B cell (primary cell): Measurements from ENCODE around the gene NUMA1. TPM values are rescaled to one million over a fixed set of nuclear protein-coding genes. Genes with fewer than 3 reads are reported as not detected.

Experiments
- ATAC-seq: fragments of 200-7000 bp; cut with Tn5 transposase; one replicate; pipeline ENCODE4 v1.10.0; 2021; ENCODE audit warnings: low read depth, mild to moderate bottlenecking, moderate number of reproducible peaks, moderate library complexity
- CTCF ChIA-PET: fragments of 350-600 bp; sonication (Branson Sonifier 250); formaldehyde crosslinking; loops from one replicate; lab custom pipeline; 2021; ENCODE audit warnings: antibody characterized with exemption, inconsistent platforms; lab: Charles Lee
- POLR2A ChIA-PET: fragments of 350-600 bp; sonication (Branson Sonifier 250); formaldehyde crosslinking; loops from one replicate; lab custom pipeline; 2021; ENCODE audit warnings: antibody characterized with exemption; lab: Charles Lee
- DNase-seq: peaks from one replicate; pipeline ENCODE4 v3.0.0; 2013
- H2AFZ ChIP-seq: 2 replicates; pipeline ENCODE4 v1.6.1; 2012; ENCODE audit warnings: mild to moderate bottlenecking, low read depth, low read length; ENCODE audit not compliant: insufficient read depth, poor library complexity, severe bottlenecking
- H3K27ac ChIP-seq, 2 donors: 1 replicate in 1 of 2; 2 replicates in 1 of 2; pipeline ENCODE4 v1.5.1; 2012 to 2013; ENCODE audit warnings: low read length in 2 of 2, mild to moderate bottlenecking in 2 of 2, moderate library complexity in 1 of 2
- H3K27me3 ChIP-seq, 4 experiments: fragments of 200-600 bp in 1 of 4; sonication (generic) in 1 of 4; replicated peaks in 1 of 4; 1 replicate in 2 of 4; 2 replicates in 2 of 4; pipeline versions ENCODE4 v1.6.1 to v1.7.0; 2013 to 2016; ENCODE audit warnings: low read length in 3 of 4, mild to moderate bottlenecking in 2 of 4, mixed read lengths in 1 of 4, moderate library complexity in 1 of 4; ENCODE audit not compliant: insufficient read depth in 4 of 4, control insufficient read depth in 3 of 4; ENCODE audit errors: control extremely low read depth in 1 of 4
- H3K36me3 ChIP-seq, 2 experiments: replicated peaks in 1 of 2; 1 replicate in 1 of 2; 2 replicates in 1 of 2; pipeline versions ENCODE4 v1.6.1 to v1.7.1; 2013; ENCODE audit warnings: low read length in 1 of 2; ENCODE audit not compliant: insufficient read depth in 2 of 2, control insufficient read depth in 1 of 2; ENCODE audit errors: control extremely low read depth in 1 of 2, extremely low read depth in 1 of 2
- H3K4me1 ChIP-seq, 2 donors: fragments of 200-600 bp in 1 of 2; sonication (generic) in 1 of 2; 1 replicate in 1 of 2; 2 replicates in 1 of 2; pipeline versions ENCODE4 v1.5.1 to v1.6.1; 2013 to 2017; ENCODE audit warnings: low read length in 2 of 2; ENCODE audit not compliant: control insufficient read depth in 2 of 2, insufficient read depth in 2 of 2
- H3K4me2 ChIP-seq: replicated peaks from 2 replicates; pipeline ENCODE3; 2012; ENCODE audit warnings: mild to moderate bottlenecking, low read depth, low read length; ENCODE audit not compliant: poor library complexity, severe bottlenecking
- H3K4me3 ChIP-seq, 5 experiments: fragments of 200-600 bp in 1 of 5; sonication (generic) in 1 of 5; 1 replicate in 3 of 5; 2 replicates in 2 of 5; pipeline versions ENCODE4 v1.5.1 to v1.7.0; 2011 to 2016; ENCODE audit warnings: low read length in 4 of 5, mild to moderate bottlenecking in 4 of 5, low read depth in 2 of 5, control low read depth in 1 of 5, moderate library complexity in 1 of 5; ENCODE audit not compliant: insufficient read depth in 1 of 5; ENCODE audit errors: control extremely low read depth in 1 of 5, extremely low read depth in 1 of 5
- H3K79me2 ChIP-seq: fragments of 200-600 bp; sonication (generic); one replicate; pipeline ENCODE4 v1.6.0; 2016; ENCODE audit warnings: low read length; ENCODE audit not compliant: control insufficient read depth, insufficient read depth
- H3K9ac ChIP-seq: fragments of 200-600 bp; sonication (generic); 2 replicates; pipeline ENCODE4 v1.6.1; 2017; ENCODE audit warnings: mild to moderate bottlenecking, low read length, moderate library complexity
- H3K9me3 ChIP-seq, 3 donors: one replicate each; pipeline versions ENCODE4 v1.6.1 to v1.7.1; 2013; ENCODE audit warnings: low read length in 2 of 3; ENCODE audit not compliant: control insufficient read depth in 2 of 3, insufficient read depth in 1 of 3; ENCODE audit errors: control extremely low read depth in 1 of 3
- H4K20me1 ChIP-seq: 2 replicates; pipeline ENCODE4 v1.6.0; 2012; ENCODE audit warnings: mild to moderate bottlenecking, low read length; ENCODE audit not compliant: insufficient read depth, control insufficient read depth, poor library complexity, severe bottlenecking
- H3K27ac Mint-ChIP-seq: one replicate; pipeline ENCODE4 v1.8.0; 2021; ENCODE audit warnings: mixed read lengths
- H3K27me3 Mint-ChIP-seq: one replicate; pipeline ENCODE4 v1.8.0; 2021; ENCODE audit warnings: mixed read lengths
- H3K4me1 Mint-ChIP-seq: one replicate; pipeline ENCODE4 v1.8.0; 2021; ENCODE audit warnings: mixed read lengths
- H3K4me3 Mint-ChIP-seq: one replicate; pipeline ENCODE4 v1.8.0; 2021; ENCODE audit warnings: mixed read lengths
- H3K9me3 Mint-ChIP-seq: one replicate; pipeline ENCODE4 v1.8.0; 2022; ENCODE audit warnings: mixed read lengths; ENCODE audit not compliant: insufficient read depth
- CTCF ChIP-seq: fragments of 200-600 bp; IDR thresholded peaks from one replicate; pipeline ENCODE4 v1.8.0; 2022; ENCODE audit warnings: antibody characterized with exemption, mild to moderate bottlenecking
- EZH2 ChIP-seq: IDR thresholded peaks from 2 replicates; pipeline ENCODE4 v1.6.1; 2012; ENCODE audit warnings: borderline replicate concordance, low read depth, mild to moderate bottlenecking, moderate library complexity, low read length; ENCODE audit not compliant: insufficient read depth, poor library complexity, severe bottlenecking
- WGBS: methylation state at CpG from one replicate; pipeline ENCODE4 v1.1.5; 2013; ENCODE audit warnings: missing lambda C conversion rate; ENCODE audit not compliant: insufficient coverage; 5-methylcytosine and 5-hydroxymethylcytosine counted together
- intact Hi-C: fragments of 100-400 bp; cut with micrococcal nuclease; formaldehyde crosslinking; loops from one replicate; pipeline ENCODE4 v1.10.0; 2022
- polyA plus RNA-seq: library from polyadenylated mRNA; depleted of rRNA; stranded (reverse); fragments of >200 nt; gene quantifications from 2 replicates; pipeline ENCODE4 v1.2.3, GENCODE V29; 2012
- total RNA-seq, 2 donors: library from RNA; stranded (reverse); fragments of 120-200 nt in 1 of 2; gene quantifications; 1 replicate in 1 of 2; 2 replicates in 1 of 2; pipeline versions ENCODE4 v1.2.3 to v1.2.4, GENCODE V29; 2013 to 2022

Gene NUMA1
- total and polyA plus RNA-seq, 2 donors (not counting 1 experiment from before 2014, with no cell fraction given) = 186 to 300 TPM

- no peak overlapping the region for H3K4me3 Mint-ChIP-seq
- WGBS = 94% methylated on average over 6 of the region's 10 CpGs
- no peaks in the 10 kb centered on the region for H3K9me3 Mint-ChIP-seq
- POLR2A ChIA-PET = no interaction called here
- ATAC-seq (no peak), DNase-seq (no peak)
- no peaks in the 10 kb centered on the region for H3K4me1 ChIP-seq
- no peaks in the 10 kb centered on the region for H3K9me3 ChIP-seq
- H4K20me1 ChIP-seq = peaks cover 58% of the 10 kb centered on the region
- intact Hi-C loops = no loop called here
- TF ChIP-seq CTCF (no peak), EZH2 (no peak)
- no peaks in the 10 kb centered on the region for H3K27me3 ChIP-seq
- peaks cover 3 to 99% of the 10 kb centered on the region in 2 experiments for H3K36me3 ChIP-seq
- no peaks in the 10 kb centered on the region for H3K4me1 Mint-ChIP-seq
- no peaks in the 10 kb centered on the region for H3K27me3 Mint-ChIP-seq
- no peak overlapping the region for H3K27ac ChIP-seq
- H3K9ac ChIP-seq = no peak overlapping the region
- H3K4me3 ChIP-seq = no peak overlapping the region
- H3K4me2 ChIP-seq = no peak overlapping the region
- CTCF ChIA-PET = interaction anchor here (0.9 to 1.5 kb wide), 3 partner anchors 12 to 80 kb away, joined by 3 to 7 read pairs (median 4); no protein-coding TSS in a partner anchor
- H3K27ac Mint-ChIP-seq = no peak overlapping the region
- peaks cover 8% of the 10 kb centered on the region for H3K79me2 ChIP-seq
- no peak overlapping the region for H2AFZ ChIP-seq
These were observed 69.7 kb downstream of the NUMA1 start for GRCh38 chr11:72010529-72011233.

- ATAC-seq (no peak), DNase-seq (no peak)
- Mint-ChIP-seq H3K9me3 (no peaks in the 10 kb centered on the region), H3K4me1 (no peaks in the 10 kb centered on the region), H3K27me3 (no peaks in the 10 kb centered on the region), H3K27ac (no peak overlapping the region), H3K4me3 (no peak overlapping the region)
- Histone ChIP-seq H4K20me1 (peaks cover 51% of the 10 kb centered on the region), H3K9me3 (no peaks in the 10 kb centered on the region), H3K9ac (no peak overlapping the region), H3K4me1 (no peaks in the 10 kb centered on the region), H3K27ac (no peak overlapping the region), H3K4me2 (no peak overlapping the region), H3K79me2 (peaks cover 4% of the 10 kb centered on the region), H3K4me3 (no peak overlapping the region), H3K27me3 (no peaks in the 10 kb centered on the region), H2AFZ (no peak overlapping the region), H3K36me3 (peaks cover 3 to 99% of the 10 kb centered on the region in 2 experiments)
- CTCF ChIA-PET = interaction anchor here (1.0 to 1.4 kb wide), 4 partner anchors 16 to 44 kb away, joined by 3 to 5 read pairs (median 4); no protein-coding TSS in a partner anchor
- 96% methylated on average over 6 of the region's 6 CpGs for WGBS
- POLR2A ChIA-PET = no interaction called here
- no peak for TF ChIP-seq CTCF
- no peak for TF ChIP-seq EZH2
- intact Hi-C loops = no loop called here
These were observed 71.2 kb downstream of the NUMA1 start for GRCh38 chr11:72009156-72009555.
